HEK293 (cell line): ENCODE data around the gene LAMTOR2.

Experiments used
- BCL6B ChIP-seq: fragments of 450-650 bp; formaldehyde crosslinking; IDR thresholded peaks from 2 replicates; pipeline ENCODE4 v1.5.1; 2017; ENCODE audit warnings: missing biosample characterization, missing genetic modification characterization
- KLF10 ChIP-seq: fragments of 450-650 bp; IDR thresholded peaks from 2 replicates; pipeline ENCODE4 v1.5.1; 2018; ENCODE audit warnings: missing biosample characterization, mild to moderate bottlenecking, missing genetic modification characterization
- OVOL3 ChIP-seq: fragments of 450-650 bp; formaldehyde crosslinking; IDR thresholded peaks from 2 replicates; pipeline ENCODE4 v1.5.1; 2016; ENCODE audit warnings: missing biosample characterization, missing genetic modification characterization
- PBX3 ChIP-seq: sonication (generic); formaldehyde crosslinking; IDR thresholded peaks from 2 replicates; pipeline ENCODE4 v1.8.1; 2022; ENCODE audit warnings: mild to moderate bottlenecking, moderate library complexity, missing genetic modification reagents
- PRDM4 ChIP-seq: fragments of 450-650 bp; formaldehyde crosslinking; IDR thresholded peaks from 2 replicates; pipeline ENCODE4 v1.5.1; 2017; ENCODE audit warnings: missing biosample characterization, missing genetic modification characterization
- SCRT1 ChIP-seq: fragments of 450-650 bp; formaldehyde crosslinking; IDR thresholded peaks from 2 replicates; pipeline ENCODE4 v1.5.1; 2016; ENCODE audit warnings: missing biosample characterization, missing genetic modification characterization, borderline replicate concordance
- SP7 ChIP-seq: fragments of 450-650 bp; formaldehyde crosslinking; IDR thresholded peaks from 2 replicates; pipeline ENCODE4 v1.5.1; 2016; ENCODE audit warnings: missing biosample characterization, missing genetic modification characterization
- ZBTB11 ChIP-seq: fragments of 450-650 bp; formaldehyde crosslinking; conservative IDR thresholded peaks from 2 replicates; pipeline ENCODE4 v1.5.1; 2016; ENCODE audit warnings: low read depth, missing biosample characterization, missing genetic modification characterization
- ZBTB20 ChIP-seq: fragments of 450-650 bp; formaldehyde crosslinking; IDR thresholded peaks from 2 replicates; pipeline ENCODE4 v1.5.1; 2016; ENCODE audit warnings: missing biosample characterization, missing genetic modification characterization
- ZBTB21 ChIP-seq: fragments of 450-650 bp; formaldehyde crosslinking; IDR thresholded peaks from 2 replicates; pipeline ENCODE4 v1.5.1; 2017; ENCODE audit warnings: missing biosample characterization, missing genetic modification characterization
- ZBTB26 ChIP-seq: fragments of 450-650 bp; formaldehyde crosslinking; optimal IDR thresholded peaks from 2 replicates; pipeline ENCODE3; 2016; ENCODE audit warnings: missing biosample characterization, mild to moderate bottlenecking, missing genetic modification characterization
- ZBTB6 ChIP-seq: fragments of 450-650 bp; formaldehyde crosslinking; IDR thresholded peaks from 2 replicates; pipeline ENCODE4 v1.5.1; 2017; ENCODE audit warnings: missing biosample characterization, missing genetic modification characterization
- ZBTB7A ChIP-seq: fragments of 450-650 bp; formaldehyde crosslinking; IDR thresholded peaks from 2 replicates; pipeline ENCODE4 v1.5.1; 2016; ENCODE audit warnings: low read depth, missing biosample characterization, missing genetic modification characterization
- ZNF148 ChIP-seq: fragments of 450-650 bp; formaldehyde crosslinking; IDR thresholded peaks from 2 replicates; pipeline ENCODE4 v1.5.0; 2017; ENCODE audit warnings: missing biosample characterization, missing genetic modification characterization, borderline replicate concordance
- ZNF155 ChIP-seq: fragments of 450-650 bp; formaldehyde crosslinking; IDR thresholded peaks from 2 replicates; pipeline ENCODE4 v1.5.1; 2016; ENCODE audit warnings: missing biosample characterization, missing genetic modification characterization
- ZNF174 ChIP-seq: fragments of 450-650 bp; formaldehyde crosslinking; IDR thresholded peaks from 2 replicates; pipeline ENCODE4 v1.5.0; 2017; ENCODE audit warnings: missing biosample characterization, mild to moderate bottlenecking, missing genetic modification characterization
- ZNF175 ChIP-seq: fragments of 450-650 bp; formaldehyde crosslinking; IDR thresholded peaks from 2 replicates; pipeline ENCODE4 v1.5.1; 2016; ENCODE audit warnings: missing biosample characterization, missing genetic modification characterization
- ZNF266 ChIP-seq: fragments of 450-650 bp; formaldehyde crosslinking; IDR thresholded peaks from 2 replicates; pipeline ENCODE4 v1.5.1; 2016; ENCODE audit warnings: missing biosample characterization, missing genetic modification characterization, low read depth
- ZNF362 ChIP-seq: fragments of 450-650 bp; formaldehyde crosslinking; IDR thresholded peaks from 2 replicates; pipeline ENCODE4 v1.5.1; 2016; ENCODE audit warnings: missing biosample characterization, missing genetic modification characterization
- ZNF473 ChIP-seq: fragments of 450-650 bp; formaldehyde crosslinking; IDR thresholded peaks from 2 replicates; pipeline ENCODE4 v1.5.1; 2017; ENCODE audit warnings: missing biosample characterization, missing genetic modification characterization
- ZNF521 ChIP-seq: fragments of 450-650 bp; formaldehyde crosslinking; IDR thresholded peaks from 2 replicates; pipeline ENCODE4 v1.5.1; 2017; ENCODE audit warnings: missing biosample characterization, mild to moderate bottlenecking, missing genetic modification characterization
- ZNF571 ChIP-seq: fragments of 450-650 bp; formaldehyde crosslinking; IDR thresholded peaks from 2 replicates; pipeline ENCODE4 v1.5.0; 2017; ENCODE audit warnings: missing biosample characterization, missing genetic modification characterization
- ZNF670 ChIP-seq: fragments of 450-650 bp; formaldehyde crosslinking; IDR thresholded peaks from 2 replicates; pipeline ENCODE4 v1.5.1; 2016; ENCODE audit warnings: missing biosample characterization, missing genetic modification characterization, low read depth
- ZNF777 ChIP-seq: fragments of 450-650 bp; formaldehyde crosslinking; IDR thresholded peaks from 2 replicates; pipeline ENCODE4 v1.5.1; 2017; ENCODE audit warnings: missing biosample characterization, missing genetic modification characterization, borderline replicate concordance

The LAMTOR2 gene

GRCh38 chr1:156054500-156055280 lies at the start of gene LAMTOR2 (continued):
- TF ChIP-seq ZBTB6 (tag by site-specific recombination) (no peak), ZNF174 (no peak), ZNF148 (tag by site-specific recombination) (no peak), KLF10 (tag by site-specific recombination) (peak; percentile 15; the same call in 1 of the 2 replicates), ZBTB21 (tag by site-specific recombination) (no peak; the same call in 1 of the 2 replicates), ZNF571 (tag by site-specific recombination) (no peak), SP7 (tag by site-specific recombination) (peak; percentile 66), SCRT1 (tag by site-specific recombination) (no peak), BCL6B (no peak), ZNF473 (tag by site-specific recombination) (no peak), ZBTB26 (tag by site-specific recombination) (peak; percentile 78), ZNF670 (tag by site-specific recombination) (no peak), PBX3 (CRISPR knock-in tag) (no peak), ZNF521 (tag by site-specific recombination) (no peak), ZNF175 (tag by site-specific recombination) (no peak), ZBTB11 (tag by site-specific recombination) (peak; percentile 88), OVOL3 (tag by site-specific recombination) (0 out of 2 replicates have a peak, but pooled peaks have one; percentile 37), ZBTB20 (peak; percentile 98), PRDM4 (tag by site-specific recombination) (no peak; the same call in 1 of the 2 replicates), ZNF362 (no peak), ZNF266 (tag by site-specific recombination) (no peak), ZBTB7A (tag by site-specific recombination) (0 out of 2 replicates have a peak, but pooled peaks have one; percentile 10), ZNF777 (tag by site-specific recombination) (peak; percentile 79), ZNF155 (tag by site-specific recombination) (no peak)
